Neural cell (in vitro differentiated cells): ENCODE measurements around the gene NACC2.

Experiments
- CTCF ChIP-seq: fragments of 450-650 bp; IDR thresholded peaks from 2 replicates; pipeline ENCODE4 v1.5.1; 2014; ENCODE audit warnings: antibody characterized with exemption, mild to moderate bottlenecking, moderate library complexity; ENCODE audit not compliant: poor library complexity, severe bottlenecking
- EP300 ChIP-seq: fragments of 450-650 bp; conservative IDR thresholded peaks from 2 replicates; pipeline ENCODE4 v1.6.1; 2014; ENCODE audit warnings: antibody characterized with exemption, mild to moderate bottlenecking, moderate library complexity; ENCODE audit not compliant: poor library complexity, severe bottlenecking
- EZH2 ChIP-seq: fragments of 200-600, 300-800 bp; shearing (Covaris generic), sonication (generic); IDR thresholded peaks from 2 replicates; pipeline ENCODE4 v1.6.1; 2014; ENCODE audit warnings: antibody characterized with exemption, low read length, borderline replicate concordance, mild to moderate bottlenecking; ENCODE audit not compliant: insufficient read depth, poor library complexity, severe bottlenecking
- POLR2AphosphoS5 ChIP-seq: IDR thresholded peaks from 2 replicates; pipeline ENCODE4 v1.6.1; 2012
- REST ChIP-seq: IDR thresholded peaks from 2 replicates; pipeline ENCODE4 v1.6.1; 2012; ENCODE audit warnings: borderline replicate concordance
- SMC3 ChIP-seq: fragments of 450-650 bp; conservative IDR thresholded peaks from 2 replicates; pipeline ENCODE4 v1.6.1; 2014; ENCODE audit warnings: antibody characterized with exemption, mild to moderate bottlenecking, moderate library complexity; ENCODE audit not compliant: poor library complexity
- TAF1 ChIP-seq: IDR thresholded peaks from 2 replicates; pipeline ENCODE4 v1.6.1; 2012; ENCODE audit warnings: low read depth

- TF ChIP-seq CTCF (no peak), POLR2AphosphoS5 (no peak), SMC3 (no peak), EP300 (no peak), TAF1 (no peak), EZH2 (no peak), REST (no peak)
These were observed 85.6 kb downstream of the NACC2 start for GRCh38 chr9:136009516-136009915.
